ENCODE measurements around the gene TAAR6. TPM values are rescaled to one million over a fixed set of nuclear protein-coding genes. Genes with fewer than 3 reads are reported as not detected.

The TAAR6 gene
- polyA plus RNA-seq, 2 of the 4 experiments (the other 2 are of a cell fraction) = not detected

- TF ChIP-seq HDAC2 (IDR thresholded peaks at IDR 0.05) (no peak), CBX2 (IDR thresholded peaks at IDR 0.05; ENCODE audit: borderline replicate concordance, low read depth) (no peak), HOXB13 (CRISPR knock-in tag; IDR thresholded peaks at IDR 0.05; ENCODE audit: low read depth) (no peak), HOXB5 (CRISPR knock-in tag; IDR thresholded peaks at IDR 0.05) (no peak), RFX5 (IDR thresholded peaks at IDR 0.05) (no peak), USF2 (IDR thresholded peaks at IDR 0.05) (no peak)
These were observed 37.6 kb downstream of the TAAR6 start (continued) for GRCh38 chr6:132607544-132608233.

GRCh38 chr6:132611616-132612015, 41.5 kb downstream of the TAAR6 start:
- H3K27ac ChIP-seq = no peak overlapping the region
- TF ChIP-seq CBX2 (IDR thresholded peaks at IDR 0.05; ENCODE audit: borderline replicate concordance, low read depth) (no peak), POLR2A (IDR thresholded peaks at IDR 0.05; ENCODE audit: low read length) (no peak), JUN (IDR thresholded peaks at IDR 0.05) (no peak), EP300 (IDR thresholded peaks at IDR 0.05) (no peak), TP53 (CRISPR knock-in tag; IDR thresholded peaks at IDR 0.05) (no peak), POLR2AphosphoS2 (conservative IDR thresholded peaks at IDR 0.05; ENCODE audit: low read length) (no peak)
- H3K4me3 ChIP-seq = no peak overlapping the region
- ATAC-seq (no peak), FAIRE-seq (no peak), DNase-seq (ENCODE audit: low read depth in 1 of 2, low spot score in 1 of 2) (no peak)
- ChIA-PET CTCF (no interaction called here), POLR2A (no interaction called here)
- H3K4me1 ChIP-seq = no peaks in the 10 kb centered on the region
- no peaks in the 10 kb centered on the region for H3K9me3 ChIP-seq
- 89% methylated on average over 2 of the region's 2 CpGs for WGBS (ENCODE audit: missing lambda C conversion rate)
- H3K4me2 ChIP-seq = no peak overlapping the region

- FAIRE-seq = no peak
- POLR2A ChIA-PET = no interaction called here
- DNase-seq (ENCODE audit: low read depth in 1 of 2, low spot score in 1 of 2) = no peak
- Histone ChIP-seq H3K27ac (no peak overlapping the region), H3K4me1 (no peaks in the 10 kb centered on the region), H3K9me3 (no peaks in the 10 kb centered on the region), H3K4me3 (no peak overlapping the region), H3K4me2 (no peak overlapping the region)
- CTCF ChIA-PET = no interaction called here
- TF ChIP-seq NFE2L2 (conservative IDR thresholded peaks at IDR 0.05; ENCODE audit: low read length) (no peak), JUNB (IDR thresholded peaks at IDR 0.05) (no peak), POLR2A (IDR thresholded peaks at IDR 0.05; ENCODE audit: low read length) (no peak), ZSCAN20 (CRISPR knock-in tag; IDR thresholded peaks at IDR 0.05) (no peak), CBX8 (IDR thresholded peaks at IDR 0.05) (no peak), TP53 (CRISPR knock-in tag; IDR thresholded peaks at IDR 0.05) (no peak), CBX2 (IDR thresholded peaks at IDR 0.05; ENCODE audit: borderline replicate concordance, low read depth) (no peak), MAX (IDR thresholded peaks at IDR 0.05) (no peak), EHMT2 (IDR thresholded peaks at IDR 0.05; ENCODE audit: low read depth) (no peak), ATOH8 (CRISPR knock-in tag; IDR thresholded peaks at IDR 0.05; ENCODE audit: low read depth) (no peak), RARB (CRISPR knock-in tag; IDR thresholded peaks at IDR 0.05) (no peak), E2F6 (IDR thresholded peaks at IDR 0.05; ENCODE audit: borderline replicate concordance, low read depth) (no peak), CHD2 (IDR thresholded peaks at IDR 0.05; ENCODE audit: low read length, partially characterized antibody) (no peak), KDM1A (IDR thresholded peaks at IDR 0.05; ENCODE audit: low read depth) (no peak), HOXB5 (CRISPR knock-in tag; IDR thresholded peaks at IDR 0.05) (no peak), NPAS2 (CRISPR knock-in tag; IDR thresholded peaks at IDR 0.05; ENCODE audit: borderline replicate concordance) (no peak), TFCP2L1 (CRISPR knock-in tag; IDR thresholded peaks at IDR 0.05) (no peak), ESRRA (IDR thresholded peaks at IDR 0.05; ENCODE audit: borderline replicate concordance, low read length) (no peak)
- ATAC-seq = no peak
- WGBS (ENCODE audit: missing lambda C conversion rate) = 32% methylated on average over 4 of the region's 4 CpGs
These were observed 42.5 kb downstream of the TAAR6 start for GRCh38 chr6:132612449-132613108.
